DMS79 (cell line): ENCODE results near the gene C9orf57.
"Not testable (repeated sequence)": the region's sequence is repeated elsewhere in the genome, so short reads cannot be mapped to it uniquely, and the experiment has no call there.

Source experiments
- DNase-seq: peaks from one replicate; lab custom pipeline; 2025; lab: John Stamatoyannopoulos, UW

The C9orf57 gene, protein sequence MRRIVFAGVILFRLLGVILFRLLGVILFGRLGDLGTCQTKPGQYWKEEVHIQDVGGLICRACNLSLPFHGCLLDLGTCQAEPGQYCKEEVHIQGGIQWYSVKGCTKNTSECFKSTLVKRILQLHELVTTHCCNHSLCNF

DNA sequence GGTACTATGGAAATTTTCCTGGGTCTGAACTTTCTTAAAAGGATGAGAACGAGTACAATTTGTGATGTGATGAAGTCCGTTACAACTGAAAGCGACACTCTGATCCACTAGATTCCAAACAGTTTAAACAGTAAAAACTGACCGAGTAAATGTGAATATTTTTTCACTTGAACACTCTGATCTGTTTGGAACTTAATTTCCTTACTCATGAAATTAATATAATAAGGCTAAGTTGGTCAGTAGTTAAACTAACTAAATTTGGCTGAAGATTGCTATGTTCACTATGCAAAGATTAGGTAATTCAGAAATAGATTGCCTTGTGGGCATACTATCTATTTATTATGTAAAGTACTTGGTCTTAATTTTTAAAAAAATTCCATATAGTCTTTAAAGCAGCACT lies at the start of gene C9orf57:
Gene C9orf57 (minus strand): TSS at position 101 of the 400 bp plus-strand sequence. CDS start 1,282 bp downstream, outside the sequence.
- no peak for DNase-seq

DNA sequence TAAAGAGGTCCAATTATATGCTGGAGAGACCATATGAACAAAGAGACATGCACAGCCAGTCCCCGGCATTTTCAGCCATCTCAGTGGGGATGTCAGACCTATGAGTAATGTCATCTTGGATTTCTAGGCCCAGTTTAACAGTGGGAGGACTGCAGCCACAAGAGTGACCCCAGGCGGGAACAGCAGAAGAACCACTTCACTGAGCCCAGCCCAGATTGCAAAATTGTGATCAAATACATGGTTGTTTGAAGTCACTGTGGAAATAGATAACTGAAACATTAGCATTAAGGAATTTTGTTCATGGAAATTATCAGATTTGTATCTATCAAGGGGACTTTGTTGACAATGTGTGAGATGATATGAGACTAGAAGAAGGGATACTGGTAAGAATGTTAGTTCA lies 42.1 kb upstream of the C9orf57 start:
- DNase-seq, result no peak

DNA sequence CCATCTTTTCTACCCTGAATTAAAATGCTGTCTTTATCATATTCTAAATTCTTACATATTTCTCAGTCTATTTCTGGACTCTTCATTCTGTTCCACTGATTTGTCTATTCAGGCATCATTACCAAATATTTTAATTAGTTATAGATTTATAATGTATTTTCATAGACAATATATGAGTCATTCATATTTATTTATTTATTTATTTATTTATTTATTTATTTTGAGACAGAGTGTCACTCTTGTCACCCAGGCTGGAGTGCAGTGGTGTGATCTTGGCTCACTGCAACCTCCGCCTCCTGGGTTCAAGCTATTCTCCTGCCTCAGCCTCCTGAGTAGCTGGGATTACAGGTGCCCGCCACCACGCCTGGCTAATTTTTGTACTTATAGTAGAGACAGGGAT lies 35.1 kb upstream of the C9orf57 start:
- DNase-seq, result not testable (repeated sequence)

DNA sequence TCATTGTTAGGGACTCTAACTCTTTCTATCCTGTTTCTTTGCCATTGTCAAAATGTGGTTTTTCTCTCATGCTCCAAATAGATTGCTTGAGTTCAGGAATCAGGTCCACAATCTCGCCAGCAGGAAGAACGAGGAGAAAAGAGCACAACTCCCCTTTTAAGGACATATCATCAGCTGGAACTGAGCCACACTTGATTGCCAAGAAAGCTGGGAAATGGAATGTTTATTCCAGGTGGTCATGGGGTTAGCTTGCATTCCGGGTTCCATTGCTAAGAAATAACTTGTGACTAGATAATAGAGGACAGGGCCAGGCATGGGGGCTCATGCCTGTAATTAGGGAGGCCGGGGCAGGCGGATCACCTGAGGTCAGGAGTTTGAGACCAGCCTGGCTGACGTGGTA lies 32.4 kb upstream of the C9orf57 start:
- no peak for DNase-seq

DNA sequence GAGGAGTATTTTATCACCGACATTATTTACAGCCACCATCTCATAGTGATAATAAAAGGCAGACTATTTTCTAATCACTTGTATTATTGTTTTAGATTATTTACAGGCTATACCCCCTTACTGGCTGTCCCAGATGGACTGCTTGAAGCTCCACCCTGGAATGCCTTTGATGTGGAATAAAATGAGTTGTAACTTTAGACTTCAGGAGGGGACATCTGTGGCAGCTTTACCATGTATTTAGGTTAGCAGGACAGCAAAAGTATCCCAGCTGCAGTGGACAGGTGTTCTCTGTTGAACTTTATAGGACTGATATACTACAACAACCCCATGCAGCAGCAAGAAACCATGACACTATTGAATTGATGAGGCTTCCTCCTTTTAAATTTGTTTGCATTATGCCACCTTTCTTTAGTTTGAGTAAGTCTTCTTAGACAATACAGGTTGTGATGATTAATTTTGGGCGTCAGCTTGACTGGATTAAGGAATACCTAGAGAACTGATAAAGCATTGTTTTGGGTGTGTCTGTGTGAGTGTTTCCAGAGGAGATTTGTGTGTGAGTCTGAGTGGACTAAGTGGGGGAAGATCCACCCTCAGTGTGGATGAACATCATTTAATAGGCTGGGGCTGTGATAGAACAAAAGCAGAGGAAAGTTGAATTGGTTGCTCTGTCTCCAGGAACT lies 29.2 kb upstream of the C9orf57 start:
- DNase-seq, result no peak

DNA sequence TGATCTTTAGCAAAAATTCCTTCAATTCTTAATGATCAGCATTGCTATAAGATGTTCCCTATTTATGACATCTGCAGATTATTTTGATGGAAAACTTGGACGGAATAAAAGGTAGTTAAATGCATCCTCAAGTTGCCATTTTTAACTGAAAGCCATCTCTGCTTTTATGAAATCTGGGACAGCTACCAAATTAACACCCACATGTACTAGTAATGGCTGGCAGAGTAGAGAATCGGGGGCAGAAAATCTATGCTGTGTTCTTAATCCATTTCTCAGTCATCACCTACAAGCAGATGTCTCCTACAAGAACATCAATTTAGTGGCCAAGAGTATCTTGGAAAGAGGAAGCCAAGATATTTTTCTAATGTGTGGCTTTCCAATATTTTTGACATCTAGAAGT lies 22.1 kb upstream of the C9orf57 start:
- DNase-seq, result no peak

DNA sequence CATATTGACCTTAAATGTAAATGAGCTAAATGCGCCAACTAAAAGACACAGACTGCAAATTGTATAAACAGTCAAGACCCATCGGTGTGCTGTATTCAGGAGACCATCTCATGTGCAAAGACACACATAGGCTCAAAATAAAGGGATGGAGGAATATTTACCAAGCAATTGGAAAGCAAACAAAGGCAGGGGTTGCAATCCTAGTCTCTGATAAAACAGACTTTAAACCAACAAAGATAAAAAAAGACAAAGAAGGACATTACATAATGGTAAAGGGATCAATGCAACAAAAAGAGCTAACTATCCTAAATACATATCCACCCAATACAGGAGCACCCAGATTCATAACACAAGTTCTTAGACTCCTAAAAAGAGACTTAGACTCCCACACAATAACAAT lies 14.3 kb upstream of the C9orf57 start:
- not testable (repeated sequence) for DNase-seq

DNA sequence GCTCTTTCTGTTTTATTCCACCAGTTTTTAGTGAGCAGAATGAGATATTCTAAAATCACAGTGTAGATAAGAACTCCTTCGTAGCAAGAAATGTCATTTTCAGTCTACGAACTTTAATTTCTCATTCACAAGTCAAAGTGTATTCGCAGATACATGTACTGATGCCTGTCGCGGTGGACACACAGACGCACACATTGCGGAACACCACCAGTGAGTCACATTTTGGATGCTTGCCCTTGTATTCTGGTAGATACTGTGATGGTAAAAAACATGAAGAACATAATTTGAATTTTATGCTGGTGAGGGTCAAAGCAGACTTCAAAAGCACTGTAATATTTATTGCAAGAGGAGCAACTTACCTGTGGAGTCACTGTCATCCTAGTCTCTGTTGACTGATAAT lies 4.7 kb upstream of the C9orf57 start:
- no peak for DNase-seq

DNA sequence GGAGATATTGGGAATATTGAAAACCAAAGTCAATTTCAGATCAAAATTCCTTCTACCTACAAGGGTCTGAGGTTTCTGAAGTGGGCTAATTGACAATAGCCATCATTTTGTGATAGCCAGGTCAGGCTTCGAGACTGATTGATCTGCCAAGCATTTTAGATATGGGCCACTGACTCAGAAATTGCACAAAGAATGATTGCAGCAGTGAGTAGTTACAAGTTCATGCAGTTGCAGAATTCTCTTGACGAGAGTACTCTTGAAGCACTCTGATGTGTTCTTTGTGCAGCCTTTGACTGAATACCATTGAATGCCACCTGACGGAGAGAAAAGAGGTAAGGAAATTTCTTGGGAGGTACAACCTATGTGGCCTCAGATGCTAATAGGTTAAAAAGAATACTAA lies 8.3 kb downstream of the C9orf57 start:
- no peak for DNase-seq

DNA sequence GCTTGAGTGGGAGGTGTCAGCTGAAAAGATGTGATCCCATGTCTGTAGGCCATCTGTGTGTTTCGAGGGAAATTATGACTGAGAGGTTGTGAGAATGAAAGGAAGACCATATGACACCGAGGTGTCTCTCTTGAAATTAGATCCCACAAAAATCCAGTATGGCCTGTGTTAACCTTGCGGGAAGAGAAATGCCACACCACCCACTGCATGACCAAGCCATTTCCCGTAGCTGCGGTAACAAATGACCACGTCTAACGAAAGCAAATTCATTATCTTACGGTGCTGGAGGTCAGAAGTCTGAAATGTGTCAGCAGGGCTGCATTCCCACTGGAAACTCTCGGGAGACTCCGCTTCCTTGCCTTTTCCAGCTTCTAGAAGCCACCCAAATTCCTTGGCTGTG lies 11.6 kb downstream of the C9orf57 start:
- DNase-seq, result no peak

DNA sequence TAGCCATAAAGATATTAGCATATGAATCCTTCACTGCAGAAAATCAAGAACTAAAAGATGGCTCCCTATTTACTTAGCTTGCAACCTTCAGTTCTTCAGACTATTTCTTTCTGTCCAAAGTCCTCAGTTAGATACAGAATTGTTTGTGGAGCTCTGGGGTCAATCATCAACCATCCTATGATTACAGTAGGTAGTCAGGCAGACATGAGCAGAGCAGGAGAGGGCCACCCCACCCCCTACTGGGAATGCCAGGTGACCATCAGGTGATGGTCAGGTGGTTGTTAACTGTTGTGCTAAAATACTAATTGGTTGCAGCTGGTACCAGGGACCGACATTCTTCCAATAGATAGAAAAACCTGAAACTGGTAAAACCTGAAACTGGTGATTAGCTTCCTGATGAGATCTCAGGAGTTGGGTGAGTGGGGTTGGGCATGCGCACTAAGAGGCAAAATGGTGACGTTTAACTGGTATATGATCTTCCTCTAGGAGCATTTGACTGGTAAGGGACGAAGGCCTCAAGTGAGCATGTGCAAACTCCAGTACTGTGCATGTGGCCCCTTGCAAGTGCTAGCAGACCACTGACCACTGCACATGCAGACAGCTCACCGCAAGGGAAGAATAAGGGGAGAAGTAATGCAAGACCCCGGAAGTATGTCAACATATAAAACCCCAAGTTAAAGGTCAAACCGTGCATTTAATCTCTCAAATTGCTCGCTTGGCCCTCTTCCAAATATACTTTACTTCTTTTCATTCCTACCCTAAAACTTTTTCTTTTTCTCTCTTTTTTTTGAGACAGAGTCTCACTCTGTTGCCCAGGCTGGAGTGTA lies 13.6 kb downstream of the C9orf57 start:
- no peak for DNase-seq

DNA sequence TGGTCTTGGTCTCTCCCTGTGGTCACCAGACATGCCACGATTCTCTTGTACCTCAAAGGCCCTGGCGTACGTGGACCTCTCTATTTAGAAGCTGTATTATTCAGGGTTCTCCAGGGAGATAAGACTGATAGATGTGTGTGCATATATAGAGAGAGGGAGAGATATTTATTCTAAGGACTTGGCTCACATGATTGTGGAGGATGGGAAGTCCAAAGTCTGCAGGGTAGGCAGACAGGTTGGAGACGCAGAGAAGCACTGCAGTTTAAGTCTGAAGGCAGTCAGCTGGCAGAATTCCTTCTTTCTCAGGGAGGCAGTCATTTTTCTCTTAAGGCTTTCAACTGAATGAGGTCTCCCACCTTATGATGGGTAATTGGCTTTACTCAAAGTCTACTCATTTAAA lies 16.3 kb downstream of the C9orf57 start:
- DNase-seq, result no peak

DNA sequence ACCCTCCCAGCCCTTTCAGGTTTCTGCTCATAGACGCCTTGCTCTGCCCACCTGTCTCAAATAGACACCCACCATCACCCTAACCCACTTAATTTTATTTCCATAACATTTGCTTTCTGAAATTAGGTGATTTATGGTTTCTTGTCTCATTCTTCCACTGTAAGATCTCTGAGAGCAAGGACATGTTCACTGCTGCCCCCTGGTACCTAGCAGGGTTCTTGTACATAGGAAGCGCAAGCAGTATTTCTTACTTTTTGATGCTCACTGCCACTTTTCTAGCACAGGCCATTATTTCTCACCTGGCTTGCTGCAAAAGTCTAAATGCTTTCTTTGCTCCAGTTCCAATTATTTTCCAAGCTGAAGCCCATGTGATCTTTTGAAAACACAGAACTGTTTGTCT lies 16.8 kb downstream of the C9orf57 start:
- DNase-seq, result no peak

DNA sequence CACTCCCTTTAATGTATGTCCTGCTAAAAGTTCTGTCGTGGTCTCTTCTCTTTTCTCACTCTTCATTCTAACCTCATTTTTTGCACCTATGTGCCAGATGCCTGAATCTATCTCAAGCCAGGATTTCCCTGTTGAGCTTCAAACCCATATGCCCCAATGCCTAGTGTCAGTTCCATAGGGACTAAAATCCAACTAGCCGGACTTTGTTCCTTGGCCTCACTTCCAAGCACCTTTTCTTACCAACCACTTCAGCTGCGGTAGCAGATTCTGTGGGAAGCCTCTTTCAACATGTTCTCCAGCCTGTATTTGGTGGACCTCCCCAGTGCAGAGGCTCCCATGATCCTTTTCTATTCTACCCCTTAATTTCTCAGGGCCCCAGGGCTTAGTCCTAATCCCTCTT lies 17.5 kb downstream of the C9orf57 start:
- no peak for DNase-seq

DNA sequence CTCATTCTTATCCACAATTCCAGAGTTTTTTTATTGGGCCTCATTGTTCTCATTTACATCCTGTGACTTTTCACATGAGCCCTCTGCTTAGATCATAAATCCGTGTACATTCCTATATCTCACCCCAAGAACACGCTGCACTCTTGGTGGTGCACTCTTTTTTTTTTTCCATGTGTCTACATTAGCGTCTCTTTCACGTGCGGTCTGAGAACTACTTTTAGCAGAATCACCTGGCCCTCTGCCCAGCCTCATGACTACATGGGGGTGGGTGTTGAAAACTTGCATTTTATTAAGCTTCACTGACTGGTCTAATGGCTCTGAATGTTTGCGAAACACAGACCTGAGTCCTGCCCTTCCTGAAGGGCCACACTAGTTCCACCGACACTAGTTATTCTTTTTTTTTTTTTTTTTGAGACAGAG lies 18.6 kb downstream of the C9orf57 start:
- DNase-seq, result peak; percentile 1

DNA sequence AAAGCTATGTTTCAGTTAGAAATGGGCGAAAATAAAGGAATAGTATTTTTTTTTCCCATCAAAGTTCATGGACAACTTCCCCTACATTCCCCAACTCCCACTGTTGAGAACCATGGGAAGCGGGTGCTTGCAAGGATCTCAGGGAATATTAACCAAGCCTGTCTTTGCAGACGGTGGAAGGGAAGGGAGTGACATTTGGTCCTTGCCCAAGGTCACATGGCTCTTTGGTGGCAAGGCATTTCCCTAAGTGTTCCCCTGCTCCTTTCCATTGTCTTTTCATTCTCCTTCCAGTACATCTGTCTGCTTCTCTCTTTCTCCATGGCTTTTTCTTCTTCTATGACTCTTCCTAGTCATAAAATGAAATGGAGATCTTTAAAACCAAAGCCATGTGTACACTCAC lies 19.0 kb downstream of the C9orf57 start:
- DNase-seq, result no peak

DNA sequence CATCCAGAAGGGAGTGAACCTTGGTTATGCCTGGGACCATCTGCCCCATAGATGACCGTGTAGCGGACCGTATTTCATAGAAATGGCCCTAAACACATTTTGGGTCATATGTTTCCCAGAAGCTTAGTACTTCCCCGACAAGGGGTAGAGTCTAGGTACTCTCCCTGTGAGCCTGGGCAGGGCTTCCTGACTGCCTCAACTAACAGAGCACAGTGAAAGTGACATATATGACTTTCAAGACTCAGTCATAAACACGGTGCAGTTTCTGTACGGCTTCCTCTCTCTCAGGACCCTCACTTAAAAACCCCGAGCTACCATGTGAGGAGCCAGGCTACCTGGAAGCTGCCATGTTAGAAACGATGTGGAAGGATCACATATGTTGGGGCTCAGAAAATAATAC lies 20.9 kb downstream of the C9orf57 start:
- no peak for DNase-seq

DNA sequence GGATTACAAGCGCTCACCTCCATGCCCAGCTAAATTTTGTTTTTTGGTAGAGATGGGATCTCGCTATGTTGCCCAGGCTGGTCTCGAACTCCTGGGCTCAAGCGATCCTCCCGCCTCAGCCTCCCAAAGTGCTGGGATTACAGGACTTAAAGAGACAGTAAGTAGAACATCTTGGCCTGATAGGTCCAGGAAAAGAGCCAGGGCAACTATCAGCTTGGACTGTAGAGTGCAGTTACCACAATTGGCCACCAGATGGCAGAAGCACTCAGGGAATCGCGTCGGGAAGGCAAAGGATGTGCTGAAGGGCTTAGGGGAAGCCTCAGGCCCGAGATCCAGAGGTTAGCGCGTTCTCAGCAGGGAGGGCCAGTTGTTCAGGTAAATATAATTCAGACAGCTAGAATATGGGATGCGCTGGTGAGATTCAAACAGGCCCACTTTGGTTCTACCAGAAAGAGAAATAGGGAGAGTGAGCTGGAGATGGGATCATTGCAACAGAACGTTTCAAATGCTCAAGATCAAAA lies 21.5 kb downstream of the C9orf57 start:
- DNase-seq, result peak; percentile 1

DNA sequence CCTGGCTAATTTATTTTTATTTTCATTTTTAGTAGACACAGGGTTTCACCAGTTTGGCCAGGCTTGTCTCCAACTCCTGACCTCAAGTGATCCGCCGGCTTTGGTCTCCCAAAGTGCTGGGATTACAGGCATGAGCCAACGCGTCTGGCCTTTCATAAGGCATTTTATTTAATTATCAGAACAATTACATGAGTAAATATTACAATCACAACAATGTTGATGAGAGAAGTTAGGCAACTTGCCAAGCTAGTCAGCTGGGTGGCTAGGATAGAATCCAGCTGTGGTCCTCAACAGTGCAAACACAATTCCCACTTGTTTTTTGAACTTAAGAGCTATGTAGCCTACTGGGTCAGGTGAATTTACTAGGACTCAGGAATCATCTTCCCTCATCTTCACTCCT lies 22.0 kb downstream of the C9orf57 start:
- no peak for DNase-seq

DNA sequence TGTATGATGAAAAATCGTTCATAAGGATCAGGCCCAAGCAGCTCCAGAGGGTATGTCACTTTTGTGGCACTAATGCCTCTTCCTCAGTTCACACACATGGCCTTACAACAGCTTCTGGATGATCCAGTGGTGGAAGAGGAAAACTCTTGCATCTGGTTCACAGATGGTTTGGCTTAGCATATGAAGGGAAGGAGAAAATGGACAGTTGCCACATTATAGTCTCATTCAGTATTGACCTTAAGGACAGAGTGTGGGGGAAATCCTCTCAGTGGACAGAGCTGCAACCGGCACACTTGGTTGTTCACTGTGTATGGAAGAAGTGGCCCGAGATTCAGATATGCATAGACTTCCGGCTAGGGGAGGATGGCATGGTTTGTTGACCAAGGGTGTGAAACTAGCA lies 22.8 kb downstream of the C9orf57 start:
- DNase-seq, result no peak

DNA sequence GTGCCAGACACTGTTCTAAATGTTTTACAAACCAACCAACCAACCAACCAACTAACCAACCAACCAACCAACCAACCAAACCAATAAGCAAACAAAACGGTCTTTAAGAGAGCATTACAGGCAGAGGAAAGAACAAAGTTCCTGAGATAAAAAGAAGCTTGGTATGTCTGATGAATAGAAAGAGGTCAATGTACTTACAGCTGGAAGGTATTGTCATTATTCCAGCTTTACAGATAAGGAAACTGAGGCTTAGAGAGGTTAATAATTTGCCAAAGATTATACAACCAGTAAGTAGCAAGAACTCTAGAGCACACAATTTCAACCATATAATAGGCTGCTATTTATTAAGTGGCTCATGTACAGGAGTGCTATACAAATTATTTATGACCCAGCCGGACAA lies 29.6 kb downstream of the C9orf57 start:
- no peak for DNase-seq

DNA sequence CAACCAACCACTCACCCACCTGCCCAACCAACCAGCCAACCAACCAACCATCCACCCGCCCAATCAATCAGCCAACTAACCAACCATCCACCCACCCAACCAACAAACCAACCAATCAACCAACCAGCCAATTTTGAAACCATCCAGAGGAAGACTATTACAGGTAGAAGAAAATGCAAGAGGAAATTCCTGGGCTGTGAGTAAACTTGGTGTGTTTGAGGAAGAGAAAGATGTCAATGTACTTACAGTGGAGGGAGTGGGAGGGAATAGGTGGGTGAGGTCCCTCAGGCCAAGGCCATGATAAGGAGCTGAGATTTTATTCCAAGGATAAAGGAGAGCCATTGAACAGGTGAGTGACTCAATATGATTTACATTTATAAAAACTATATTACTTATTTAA lies 30.4 kb downstream of the C9orf57 start:
- DNase-seq, result no peak

DNA sequence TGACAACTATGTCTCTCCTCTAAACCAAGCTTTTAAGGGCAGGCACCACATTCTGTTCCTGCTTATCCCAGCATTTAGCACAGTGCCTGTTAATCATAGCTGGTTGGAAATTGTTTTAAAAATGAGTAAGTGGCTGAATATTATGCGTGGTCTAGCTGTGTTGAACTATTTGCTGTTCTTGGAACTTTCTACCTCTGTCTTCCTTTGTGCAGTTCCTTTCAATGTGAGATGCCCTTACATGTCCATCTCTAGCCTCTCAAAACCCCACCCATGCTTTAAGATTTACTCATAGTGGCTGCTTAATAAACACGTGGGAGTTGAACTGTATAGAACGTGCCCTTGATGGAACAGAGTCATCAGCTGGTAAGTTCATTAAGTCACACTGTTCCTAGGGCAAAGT lies 34.5 kb downstream of the C9orf57 start:
- no peak for DNase-seq
